CD4-positive, alpha-beta T cell treated with Interleukin-21 for 1 hour (primary cell): ENCODE measurements around the gene DCBLD2.

Experiments
- DNase-seq: peaks from one replicate; pipeline ENCODE4 v3.0.0-alpha.2; 2020

Gene DCBLD2

DNA sequence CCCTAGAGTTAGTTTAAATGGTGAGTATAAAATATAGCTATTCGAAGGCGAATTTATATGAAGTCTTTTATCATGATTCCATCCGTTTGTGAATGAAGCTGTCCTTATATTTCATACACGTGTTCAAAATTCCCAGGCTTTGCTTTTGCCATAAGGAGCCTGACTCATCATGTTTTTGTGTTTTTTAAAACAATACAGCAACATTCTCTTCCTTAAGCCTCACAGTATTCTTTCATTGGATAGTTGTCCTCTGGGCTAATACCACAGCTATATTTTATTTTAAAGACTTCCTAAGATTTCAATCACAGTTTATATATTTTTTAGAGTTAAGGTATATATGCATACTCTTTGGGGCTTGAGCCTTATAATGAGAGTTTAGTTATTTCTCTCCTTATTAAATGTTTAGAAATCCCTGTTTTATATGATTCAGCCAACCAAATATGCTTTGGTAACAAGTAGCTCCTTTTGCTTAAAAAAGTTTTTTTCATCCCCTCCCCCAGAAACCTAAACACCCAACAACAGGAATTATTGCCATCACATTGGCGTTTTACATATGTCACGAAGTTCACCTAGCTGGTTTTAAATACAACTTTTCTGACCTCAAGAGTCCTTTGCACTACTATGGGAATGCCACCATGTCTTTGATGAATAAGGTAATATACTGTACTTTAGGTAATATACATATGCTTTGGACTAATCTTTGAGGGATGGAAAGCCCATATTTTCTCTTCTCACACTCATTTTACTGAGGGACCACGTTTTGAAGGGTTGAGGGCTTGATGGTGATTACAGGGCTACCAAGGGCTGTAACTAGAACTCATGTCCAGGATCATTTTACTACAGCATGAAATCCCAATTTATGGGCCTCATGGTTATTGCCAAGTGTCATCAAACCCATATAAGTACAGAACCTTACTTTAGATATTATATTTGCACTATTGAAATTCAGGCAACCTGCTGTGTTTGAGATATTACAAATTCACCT is 109.9 kb downstream of the DCBLD2 start:
- no peak for DNase-seq

GRCh38 chr3:98788651-98789050 is 112.8 kb downstream of the DCBLD2 start:
- DNase-seq = no peak

GRCh38 chr3:98787181-98787580 is 114.3 kb downstream of the DCBLD2 start:
- no peak for DNase-seq

- DNase-seq = no peak
Measured at GRCh38 chr3:98786364-98787006, 115.0 kb downstream of the DCBLD2 start.

GRCh38 chr3:98784666-98785600 is 116.6 kb downstream of the DCBLD2 start:
- no peak for DNase-seq

GRCh38 chr3:98784042-98784441 is 117.5 kb downstream of the DCBLD2 start:
- no peak for DNase-seq

- no peak for DNase-seq
Measured at GRCh38 chr3:98782824-98783500, 118.5 kb downstream of the DCBLD2 start.

DNA sequence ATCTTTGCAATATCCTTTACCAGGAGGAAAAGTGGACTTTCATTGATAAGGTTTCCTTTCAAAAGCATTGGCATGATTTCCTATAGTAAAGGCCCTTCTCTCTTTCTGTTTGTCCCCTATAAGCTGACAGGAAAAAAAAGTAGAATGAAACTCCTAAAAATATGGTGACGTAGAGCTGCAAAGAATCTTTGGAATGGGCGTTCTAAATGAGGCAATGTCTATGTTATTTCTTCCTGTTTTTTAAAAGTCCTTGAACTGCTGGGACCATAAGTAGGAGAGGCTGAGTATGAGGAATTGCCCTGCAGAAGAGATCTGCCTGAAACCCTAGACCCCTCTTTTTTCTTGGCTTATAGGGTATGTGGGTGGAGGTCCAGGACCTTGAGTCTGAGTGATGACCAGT is 121.2 kb downstream of the DCBLD2 start:
- DNase-seq = no peak

GRCh38 chr3:98779541-98780335 is 121.8 kb downstream of the DCBLD2 start:
- no peak for DNase-seq

GRCh38 chr3:98778852-98779413 is 122.6 kb downstream of the DCBLD2 start:
- DNase-seq = no peak

GRCh38 chr3:98778383-98778782 is 123.1 kb downstream of the DCBLD2 start:
- no peak for DNase-seq

GRCh38 chr3:98777801-98778220 is 123.7 kb downstream of the DCBLD2 start:
- DNase-seq = no peak

DNA sequence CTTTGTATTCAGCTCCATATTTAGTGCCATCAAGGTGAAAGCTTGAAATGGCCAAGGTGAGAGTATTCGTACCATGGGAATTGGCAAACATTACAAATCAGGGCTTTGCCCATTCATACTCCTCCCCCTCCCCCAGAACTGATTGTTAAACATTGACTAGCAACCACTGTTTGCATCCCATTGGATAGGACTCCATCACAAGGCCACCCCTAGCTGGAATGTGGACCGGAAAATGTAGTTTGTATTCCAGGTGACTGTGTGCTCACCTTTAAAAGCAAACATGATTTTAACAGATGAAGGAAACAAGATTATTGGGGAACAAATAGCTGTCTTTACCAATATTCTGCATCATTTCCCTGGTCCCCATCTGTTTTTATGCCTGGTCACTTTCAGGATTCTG is 124.2 kb downstream of the DCBLD2 start:
- DNase-seq = no peak

GRCh38 chr3:98776140-98776493 is 125.4 kb downstream of the DCBLD2 start:
- DNase-seq = no peak

DNA sequence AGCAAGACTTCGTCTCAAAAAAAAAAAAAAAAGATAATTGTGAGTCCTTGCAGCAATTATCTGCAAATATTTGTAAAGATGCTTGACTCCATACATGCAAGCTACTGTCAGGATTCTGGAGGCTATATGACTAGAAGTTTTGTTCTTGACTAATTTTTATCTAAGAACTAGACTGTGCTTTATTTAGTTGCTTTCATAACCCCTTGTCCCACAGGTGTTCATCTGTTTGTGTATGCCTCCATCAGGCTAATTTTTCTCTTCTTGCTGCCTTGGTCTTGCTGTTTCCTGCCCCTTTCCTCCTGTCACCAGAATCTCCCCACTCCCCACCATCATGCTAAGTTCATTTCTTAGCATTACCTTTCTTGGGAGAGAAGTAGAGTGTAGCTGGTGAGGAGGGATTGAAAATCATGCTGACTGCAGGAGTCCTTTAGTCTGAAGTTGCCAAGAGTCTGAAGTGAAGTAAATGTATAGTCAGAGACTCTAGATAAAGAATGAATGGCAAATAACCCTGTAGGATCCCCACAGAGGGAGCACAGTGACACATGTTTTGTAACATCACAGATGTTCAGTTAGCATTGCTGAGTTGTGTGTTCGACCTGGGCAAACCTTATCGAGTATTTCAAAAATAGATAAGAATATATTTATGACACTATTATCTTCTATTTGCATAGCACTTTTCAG is 125.9 kb downstream of the DCBLD2 start:
- DNase-seq = no peak

GRCh38 chr3:98772022-98772421 is 129.5 kb downstream of the DCBLD2 start:
- DNase-seq = no peak

DNA sequence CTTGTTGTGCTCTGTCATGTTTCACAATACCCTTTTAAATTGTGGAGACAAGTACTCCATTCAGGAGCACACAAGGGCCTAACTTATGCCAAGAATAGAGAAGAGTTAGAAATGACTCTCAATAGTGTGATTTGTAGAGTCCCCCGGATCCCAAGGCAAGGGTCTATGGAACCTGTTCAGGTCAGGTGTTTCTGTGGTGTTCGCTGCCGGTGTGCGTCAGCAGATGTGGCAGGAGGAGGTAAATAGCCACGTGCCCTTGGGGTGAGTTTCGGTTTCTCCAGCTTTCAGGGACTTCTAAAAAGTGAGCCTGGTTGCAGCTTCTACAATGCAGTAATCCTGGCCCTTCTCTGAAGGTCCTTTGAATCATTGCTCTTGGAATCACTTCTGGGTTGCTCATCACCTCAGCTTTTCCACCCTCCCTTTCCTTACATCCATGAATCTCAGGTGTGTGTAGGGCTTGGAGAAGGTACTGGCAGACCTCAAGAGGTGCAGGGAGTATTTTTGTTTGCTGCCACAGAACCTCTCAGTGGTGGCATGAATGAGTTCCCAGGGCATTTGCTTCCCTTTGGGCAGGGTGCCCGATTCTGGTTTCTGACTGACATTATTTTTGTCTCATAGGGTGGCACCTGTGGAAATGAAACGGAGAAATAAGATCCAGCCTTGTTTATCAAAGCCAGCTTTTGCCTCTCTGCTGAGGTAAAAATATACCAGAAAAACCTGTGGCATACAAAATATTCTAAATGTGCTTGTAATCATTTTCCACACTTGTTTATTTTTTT is 131.0 kb downstream of the DCBLD2 start:
- no peak for DNase-seq

GRCh38 chr3:98769448-98769847 is 132.0 kb downstream of the DCBLD2 start:
- DNase-seq = no peak

GRCh38 chr3:98768961-98769360 is 132.5 kb downstream of the DCBLD2 start:
- DNase-seq = no peak

- no peak for DNase-seq
Measured at GRCh38 chr3:98766924-98767323, 134.6 kb downstream of the DCBLD2 start.
